ENCODE data around the gene AP1S3. TPM values are rescaled to one million over a fixed set of nuclear protein-coding genes. Genes with fewer than 3 reads are reported as not detected.
"Not testable (repeated sequence)": the region's sequence is repeated elsewhere in the genome, so short reads cannot be mapped to it uniquely, and the experiment has no call there.

Gene AP1S3
- total RNA-seq, 4 donors from 2014 or later: 0.23 to 4.6 (median 0.54) TPM; not detected in 1

- Histone ChIP-seq H3K9me3 (no peaks in the 10 kb centered on the region), H3K36me3 (no peaks in the 10 kb centered on the region), H3K4me1 (peaks cover 0 to 17% (median 0%) of the 10 kb centered on the region in 3 donors), H3K27ac (no peak overlapping the region), H3K4me3 (no peak overlapping the region), H3K27me3 (no peaks in the 10 kb centered on the region)
- 49 to 68% methylated on average over 2 of the region's 2 CpGs for WGBS, 2 donors (ENCODE audit: low coverage in 1 of 2)
- no peak for ATAC-seq
- TF ChIP-seq EP300 (IDR thresholded peaks at IDR 0.05) (no peak), CTCF (IDR thresholded peaks at IDR 0.05) (no peak), POLR2A (IDR thresholded peaks at IDR 0.05) (no peak), POLR2AphosphoS5 (IDR thresholded peaks at IDR 0.05) (no peak)
Observed at GRCh38 chr2:223820549-223820948, 16.8 kb downstream of the AP1S3 start.

- ATAC-seq: no peak
- Histone ChIP-seq H3K9me3 (no peaks in the 10 kb centered on the region), H3K4me1 (peaks cover 0 to 21% (median 0%) of the 10 kb centered on the region in 3 donors), H3K36me3 (no peaks in the 10 kb centered on the region), H3K27ac (no peak overlapping the region), H3K4me3 (no peak overlapping the region), H3K27me3 (no peaks in the 10 kb centered on the region)
- WGBS, 2 donors (ENCODE audit: low coverage in 1 of 2): 67 to 92% methylated on average over 2 to 3 of the region's 3 CpGs
- TF ChIP-seq EP300 (IDR thresholded peaks at IDR 0.05): no peak
- no peak for TF ChIP-seq POLR2AphosphoS5 (IDR thresholded peaks at IDR 0.05)
- TF ChIP-seq CTCF (IDR thresholded peaks at IDR 0.05): no peak
- no peak for TF ChIP-seq POLR2A (IDR thresholded peaks at IDR 0.05)
Observed at GRCh38 chr2:223819891-223820290, 17.5 kb downstream of the AP1S3 start.

- WGBS, 2 donors (ENCODE audit: low coverage in 1 of 2): 45 to 51% methylated on average over 8 to 13 of the region's 13 CpGs
- no peak overlapping the region for H3K4me3 ChIP-seq
- H3K4me1 ChIP-seq: peaks cover 0 to 23% (median 0%) of the 10 kb centered on the region in 3 donors
- no peak overlapping the region for H3K27ac ChIP-seq
- H3K27me3 ChIP-seq: no peaks in the 10 kb centered on the region
- no peak for TF ChIP-seq EP300 (IDR thresholded peaks at IDR 0.05)
- peak; percentile 55 for TF ChIP-seq POLR2AphosphoS5 (IDR thresholded peaks at IDR 0.05)
- no peaks in the 10 kb centered on the region for H3K9me3 ChIP-seq
- ATAC-seq: no peak
- H3K36me3 ChIP-seq: no peaks in the 10 kb centered on the region
Observed at GRCh38 chr2:223815884-223816570, 21.4 kb downstream of the AP1S3 start.

- ATAC-seq: no peak
- Histone ChIP-seq H3K27ac (no peak overlapping the region), H3K4me1 (peaks cover 0 to 23% (median 0%) of the 10 kb centered on the region in 3 donors), H3K9me3 (no peaks in the 10 kb centered on the region), H3K36me3 (no peaks in the 10 kb centered on the region), H3K27me3 (no peaks in the 10 kb centered on the region), H3K4me3 (no peak overlapping the region)
- WGBS, 2 donors (ENCODE audit: low coverage in 1 of 2): 82 to 85% methylated on average over 2 to 3 of the region's 3 CpGs
- TF ChIP-seq EP300 (IDR thresholded peaks at IDR 0.05) (no peak), POLR2AphosphoS5 (IDR thresholded peaks at IDR 0.05) (peak; percentile 21)
Observed at GRCh38 chr2:223815186-223815883, 22.0 kb downstream of the AP1S3 start.

GRCh38 chr2:223814764-223815163, 22.6 kb downstream of the AP1S3 start:
- H3K27me3 ChIP-seq, ATAC-seq, H3K27ac ChIP-seq, H3K4me3 ChIP-seq, H3K9me3 ChIP-seq, H3K36me3 ChIP-seq: not testable (repeated sequence)
- peaks cover 0 to 23% (median 0%) of the 10 kb centered on the region in 3 donors for H3K4me1 ChIP-seq
- 81 to 90% methylated on average over 2 to 3 of the region's 3 CpGs for WGBS, 2 donors (ENCODE audit: low coverage in 1 of 2)

GRCh38 chr2:223813329-223813728, 24.1 kb downstream of the AP1S3 start:
- 90% methylated on average over 2 of the region's 2 CpGs; no CpG with 5 or more reads in 1 of the 2 donors for WGBS, 2 donors (ENCODE audit: low coverage in 1 of 2)
- no peaks in the 10 kb centered on the region for H3K9me3 ChIP-seq
- no peak for ATAC-seq
- H3K27me3 ChIP-seq: no peaks in the 10 kb centered on the region
- no peak for TF ChIP-seq EP300 (IDR thresholded peaks at IDR 0.05)
- no peak for TF ChIP-seq POLR2A (IDR thresholded peaks at IDR 0.05)
- no peak for TF ChIP-seq POLR2AphosphoS5 (IDR thresholded peaks at IDR 0.05)
- no peak for TF ChIP-seq CTCF (IDR thresholded peaks at IDR 0.05)
- no peak overlapping the region for H3K4me3 ChIP-seq
- peaks cover 0 to 13% (median 0%) of the 10 kb centered on the region in 3 donors for H3K4me1 ChIP-seq
- no peak overlapping the region for H3K27ac ChIP-seq
- H3K36me3 ChIP-seq: no peaks in the 10 kb centered on the region
